Activated naive CD4-positive, alpha-beta T cell treated with Interleukin-2 at 50 U/mL for 16 hours (primary cell): ENCODE data around the gene FZD2.
"Not testable (repeated sequence)": the region's sequence is repeated elsewhere in the genome, so short reads cannot be mapped to it uniquely, and the experiment has no call there.

Source experiments
- DNase-seq: peaks from one replicate; pipeline ENCODE4 v3.0.0-alpha.2; 2020

The FZD2 gene

DNA sequence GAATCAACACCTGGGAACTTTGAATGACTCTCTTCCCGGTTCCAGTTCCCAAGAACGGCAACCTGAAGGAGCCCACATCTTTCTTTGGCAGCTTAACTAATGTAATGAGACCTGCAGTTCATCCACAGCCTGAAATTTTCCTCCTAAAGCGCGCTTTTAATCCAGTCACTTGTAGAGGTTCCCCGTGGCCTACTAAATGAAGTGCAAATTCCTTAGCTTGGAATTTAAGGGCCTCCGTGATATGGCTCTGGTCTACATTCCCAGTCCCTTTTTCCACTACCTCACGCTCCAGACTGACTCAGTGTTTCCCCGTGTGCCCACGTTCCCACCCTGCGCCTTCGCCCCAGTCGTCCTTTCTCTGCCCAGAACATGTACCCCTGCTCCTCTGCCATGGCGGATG, 27.2 kb downstream of the FZD2 start:
- DNase-seq, result no peak

DNA sequence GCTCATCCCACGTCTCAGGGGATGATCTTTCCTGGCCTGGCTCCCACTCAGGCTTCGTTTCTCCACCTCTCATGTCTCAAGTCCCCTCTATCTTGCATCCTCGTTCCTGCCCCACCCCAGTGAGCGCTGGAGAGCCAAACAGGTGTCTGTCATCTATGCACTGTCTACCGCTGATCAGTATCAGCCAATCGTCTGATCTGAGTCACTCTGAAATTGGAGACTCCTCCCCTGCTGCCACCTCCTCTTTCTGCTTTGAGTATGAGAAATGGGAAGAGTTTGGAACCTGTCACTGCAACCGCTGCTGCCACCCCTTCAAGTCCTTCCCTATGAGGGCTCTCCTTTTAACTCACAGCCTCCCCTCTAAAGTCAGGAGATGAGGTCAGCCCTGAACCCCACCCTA, 28.0 kb downstream of the FZD2 start:
- no peak for DNase-seq

DNA sequence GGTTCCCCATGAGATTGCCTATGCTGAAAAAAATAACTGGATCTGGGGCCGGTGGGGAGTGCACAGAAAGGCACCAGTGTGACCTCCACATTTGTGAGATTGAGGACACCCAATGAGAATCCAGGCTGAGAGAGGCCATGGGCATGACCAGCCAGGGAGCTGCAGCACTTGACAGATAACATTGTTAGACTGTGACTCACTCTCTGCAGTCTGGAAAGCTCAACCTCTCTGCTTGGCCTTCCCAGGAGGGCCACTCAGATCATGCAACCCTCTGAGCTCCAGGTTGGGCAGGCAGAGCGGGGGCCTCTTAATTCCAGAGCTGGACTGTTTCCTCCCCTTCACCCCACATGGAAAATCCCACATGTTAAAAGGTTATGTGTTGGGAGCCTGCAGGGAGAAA, 30.1 kb downstream of the FZD2 start:
- no peak for DNase-seq

DNA sequence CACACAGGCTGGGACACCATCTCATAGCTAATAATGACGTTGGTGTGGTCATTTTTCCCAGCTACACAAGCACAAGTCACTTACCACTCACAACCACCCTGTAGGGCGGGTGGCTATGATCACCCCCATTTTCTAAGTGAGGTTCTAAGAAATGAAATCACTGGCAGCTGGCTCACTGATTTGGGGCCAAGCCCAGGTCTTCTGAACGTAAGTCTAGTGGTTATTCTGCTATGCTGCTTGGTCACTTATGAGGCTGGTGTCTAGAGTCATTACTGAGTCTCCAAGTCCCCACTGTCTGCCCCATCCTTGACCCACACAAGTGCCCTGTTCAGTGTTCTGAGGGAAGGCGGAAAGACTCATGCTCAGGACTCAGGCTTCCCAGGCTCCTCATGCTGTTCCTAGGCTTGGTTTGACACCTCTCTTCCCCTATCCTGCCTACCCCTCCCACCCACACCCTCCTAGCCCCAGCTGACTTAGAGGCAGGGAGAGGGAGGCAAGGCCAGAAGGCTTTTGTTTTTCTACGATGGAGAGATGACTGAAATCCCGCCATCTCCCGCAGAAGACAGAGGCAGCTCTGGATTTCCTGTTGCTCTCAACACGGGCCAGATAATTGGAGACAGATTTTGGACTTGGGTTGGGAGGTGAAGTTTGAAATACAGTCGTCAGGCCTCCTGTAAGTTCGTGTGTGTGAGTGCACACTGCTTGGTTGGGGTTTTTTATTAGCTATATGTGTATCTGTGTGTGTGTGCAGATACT, 32.2 kb downstream of the FZD2 start:
- DNase-seq, result no peak

DNA sequence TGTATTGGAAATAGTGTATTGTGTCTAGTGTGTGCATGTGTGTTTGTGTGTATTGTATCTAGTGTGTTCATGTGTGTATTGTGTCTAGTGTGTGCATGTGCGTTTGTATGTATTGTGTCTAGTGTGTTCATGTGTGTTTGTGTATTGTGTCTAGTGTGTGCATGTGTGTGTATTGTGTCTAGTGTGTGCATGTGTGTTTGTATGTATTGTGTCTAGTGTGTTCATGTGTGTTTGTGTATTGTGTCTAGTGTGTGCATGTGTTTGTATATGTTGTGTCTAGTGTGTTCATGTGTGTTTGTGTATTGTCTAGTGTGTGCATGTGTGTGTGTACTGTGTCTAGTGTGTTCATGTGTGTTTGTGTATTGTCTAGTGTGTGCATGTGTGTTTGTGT, 32.8 kb downstream of the FZD2 start:
- DNase-seq, result not testable (repeated sequence)

DNA sequence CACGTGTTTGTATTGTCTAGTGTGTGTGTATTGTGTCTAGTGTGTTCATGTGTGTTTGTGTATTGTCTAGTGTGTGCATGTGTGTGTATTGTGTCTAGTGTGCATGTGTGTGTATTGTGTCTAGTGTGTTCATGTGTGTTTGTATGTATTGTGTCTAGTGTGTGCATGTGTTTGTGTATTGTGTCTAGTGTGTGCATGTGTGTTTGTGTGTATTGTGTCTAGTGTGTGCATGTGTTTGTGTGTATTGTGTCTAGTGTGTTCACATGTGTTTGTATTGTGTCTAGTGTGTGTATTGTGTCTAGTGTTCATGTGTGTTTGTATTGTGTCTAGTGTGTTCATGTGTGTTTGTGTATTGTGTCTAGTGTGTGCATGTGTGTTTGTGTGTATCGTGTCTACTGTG, 33.5 kb downstream of the FZD2 start:
- not testable (repeated sequence) for DNase-seq

DNA sequence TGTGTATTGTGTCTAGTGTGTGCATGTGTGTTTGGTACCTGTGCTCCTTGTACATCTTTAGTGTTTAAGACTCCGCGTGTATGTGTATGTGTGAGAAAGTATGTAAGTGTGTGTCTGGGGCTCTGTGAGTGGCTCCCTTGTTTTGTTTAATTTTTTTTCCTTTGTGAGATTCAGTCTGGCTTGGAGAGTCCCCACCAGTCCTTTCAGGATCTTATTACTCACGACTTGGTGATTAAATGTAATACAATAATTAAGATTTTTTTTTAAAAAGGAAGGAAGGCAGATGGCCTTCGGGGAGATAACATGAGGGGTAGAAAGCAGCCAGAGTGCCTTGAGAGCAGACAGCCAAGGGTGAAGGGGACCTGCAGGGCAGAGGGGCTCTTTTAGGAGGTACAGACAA, 33.9 kb downstream of the FZD2 start:
- no peak for DNase-seq

DNA sequence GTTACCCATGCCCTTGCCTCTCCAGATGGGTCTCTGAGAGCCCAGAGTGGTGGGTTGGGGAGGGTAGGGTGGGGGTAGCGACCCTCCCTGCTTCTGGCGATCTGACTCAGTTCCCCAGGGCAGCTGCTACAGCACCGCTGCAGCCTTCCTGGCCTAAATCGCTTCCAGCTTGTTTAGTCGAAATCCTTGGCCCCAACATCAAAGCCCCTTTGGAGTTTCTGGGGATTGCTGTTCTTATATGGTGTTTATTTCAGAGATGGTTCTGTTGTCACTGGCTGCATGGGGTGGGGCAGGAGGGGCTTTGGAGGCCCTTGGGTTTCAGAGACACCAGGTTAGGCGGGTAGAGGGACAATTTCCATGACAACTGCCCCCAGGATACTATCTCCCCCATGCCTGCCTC, 35.9 kb downstream of the FZD2 start:
- DNase-seq, result no peak

DNA sequence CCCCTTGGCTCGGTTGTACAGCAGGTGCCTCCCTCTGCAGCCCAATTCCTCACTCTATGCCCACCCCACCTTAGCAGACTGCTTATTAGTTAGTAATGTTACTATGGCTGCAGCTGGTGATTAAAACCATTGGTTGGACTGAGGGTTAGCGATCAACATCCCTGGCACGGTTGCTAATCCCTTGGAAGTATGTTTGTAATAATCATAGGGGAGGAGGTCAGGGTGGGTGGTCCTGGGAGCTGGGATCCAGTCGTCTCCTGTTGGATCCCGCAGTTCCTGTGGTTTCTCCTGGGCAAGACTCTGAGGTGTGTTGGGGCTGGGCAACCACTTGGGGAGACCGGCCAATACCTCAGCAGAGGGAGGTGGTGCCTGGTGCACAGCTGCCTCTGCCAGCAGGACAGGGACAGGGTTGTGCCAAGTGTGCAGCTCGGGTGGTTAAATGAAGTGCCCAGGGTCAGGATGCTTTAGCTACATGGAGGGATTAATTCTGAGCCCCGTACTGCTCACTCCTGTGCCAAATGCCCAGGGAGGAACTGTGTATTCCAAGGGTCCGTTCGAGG, 38.0 kb downstream of the FZD2 start:
- DNase-seq, result no peak

DNA sequence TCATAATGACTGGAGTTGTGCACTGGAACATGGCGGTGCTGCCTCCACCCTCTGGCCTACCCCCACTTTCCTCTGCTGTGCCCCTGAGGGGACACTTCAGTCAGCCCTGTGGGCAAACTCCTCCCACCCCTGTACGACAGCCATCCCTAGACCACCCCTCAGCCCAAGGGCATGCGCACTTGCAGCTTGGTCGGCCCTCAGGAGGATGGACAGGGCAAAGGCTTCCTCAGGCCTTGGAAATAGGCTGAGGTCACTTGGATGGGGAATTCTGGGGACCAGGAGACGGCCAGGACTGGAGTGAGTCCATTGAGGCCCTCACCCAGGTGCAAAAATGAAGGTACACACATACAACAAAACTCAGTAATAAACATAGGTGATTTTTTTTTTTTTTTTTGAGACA, 41.0 kb downstream of the FZD2 start:
- no peak for DNase-seq

DNA sequence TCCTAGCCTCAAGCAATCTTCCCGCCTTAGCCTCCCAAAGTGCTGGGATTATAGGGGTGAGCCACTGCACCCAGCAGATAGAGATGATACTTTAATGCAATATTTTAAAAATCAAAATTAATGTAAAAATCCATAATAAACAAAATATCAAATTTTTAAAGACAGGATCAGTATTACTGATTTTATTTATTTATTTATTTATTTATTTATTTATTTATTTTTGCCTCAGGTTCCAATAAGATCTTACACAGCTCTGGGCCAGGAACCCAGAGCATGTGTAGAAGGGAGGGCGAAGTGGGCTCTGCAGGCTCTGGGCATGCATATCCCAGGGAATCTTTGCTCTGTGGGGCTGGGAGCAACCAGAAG, 41.6 kb downstream of the FZD2 start:
- DNase-seq, result no peak

DNA sequence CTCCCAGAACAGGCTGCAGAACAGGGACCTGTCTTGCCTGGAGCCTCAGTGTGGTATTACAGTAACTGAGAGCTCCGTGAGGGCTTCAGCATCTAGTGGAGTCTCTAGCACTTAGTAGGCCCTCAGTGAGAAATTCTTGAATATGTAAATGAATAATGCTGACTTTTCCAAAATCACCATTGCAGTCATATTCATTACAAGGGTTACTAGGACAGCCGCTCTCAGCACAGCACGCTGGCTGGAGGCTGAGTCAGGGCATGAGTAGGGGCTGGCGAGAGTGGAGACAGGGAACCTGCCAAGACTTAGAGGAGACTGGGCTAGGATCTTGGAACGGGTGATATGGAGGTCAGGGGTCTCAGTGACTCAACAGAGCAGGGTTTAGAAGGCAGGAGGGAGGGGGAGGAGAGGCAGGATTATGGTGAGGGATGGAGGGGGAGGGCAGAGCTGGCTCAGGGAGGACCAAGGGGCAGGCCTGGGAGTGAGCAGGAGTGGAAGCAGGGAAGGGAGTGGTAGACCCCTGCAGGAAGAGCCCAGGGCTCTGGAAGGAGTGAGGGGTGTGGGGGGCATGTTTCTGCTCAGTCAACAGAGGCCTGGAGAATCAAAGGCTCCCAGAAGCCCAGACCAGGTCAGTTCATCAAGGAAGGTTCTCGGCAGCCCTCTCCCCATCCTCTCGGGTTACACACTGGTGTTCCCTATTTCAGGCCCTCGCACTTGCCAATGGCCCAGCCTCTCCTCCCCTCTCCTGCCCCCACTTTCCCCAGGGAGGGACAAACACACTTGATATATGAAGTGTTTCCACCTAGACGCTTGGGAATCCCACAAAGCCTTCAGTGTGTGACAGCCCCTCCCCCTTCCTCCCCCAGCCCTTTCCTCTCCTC, 42.3 kb downstream of the FZD2 start:
- no peak for DNase-seq

DNA sequence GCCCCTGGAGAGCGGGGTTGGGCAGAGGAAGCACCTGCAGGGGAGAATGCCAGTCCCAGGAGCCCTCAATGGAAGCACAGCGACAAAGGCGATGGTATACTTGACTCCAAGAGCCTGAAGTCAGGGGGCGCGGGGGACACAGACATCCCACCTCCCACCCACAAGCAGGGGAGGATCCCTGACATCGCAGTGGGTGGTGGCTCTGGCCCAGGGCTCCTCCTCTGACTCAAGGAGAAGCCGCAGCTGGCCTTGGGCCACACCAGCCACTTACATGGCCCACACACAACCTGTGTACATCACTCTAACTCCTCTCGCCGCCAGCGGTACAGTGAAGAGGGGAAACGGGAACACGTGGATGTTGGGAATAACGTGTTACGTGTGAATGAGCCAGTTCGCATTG, 44.3 kb downstream of the FZD2 start:
- no peak for DNase-seq

DNA sequence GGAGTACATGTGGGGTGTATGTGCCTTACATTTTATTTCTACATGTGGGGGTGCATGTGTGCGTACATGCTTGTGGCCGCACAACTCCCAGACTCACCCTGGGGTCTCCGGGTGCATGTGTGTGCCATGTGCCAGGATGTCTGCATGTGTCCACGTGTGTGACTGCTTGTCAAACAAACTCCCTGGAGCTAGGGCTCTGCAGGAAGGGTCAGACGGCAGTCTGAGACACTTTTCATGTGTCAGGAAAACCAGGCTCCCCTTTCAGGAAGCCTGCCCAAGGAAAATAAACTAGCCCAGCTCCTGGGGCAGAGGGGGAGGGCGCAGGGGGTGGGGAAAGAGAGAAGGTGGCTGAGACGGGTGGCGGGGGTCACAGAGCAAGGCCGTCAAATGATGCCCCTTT, 44.7 kb downstream of the FZD2 start:
- no peak for DNase-seq

DNA sequence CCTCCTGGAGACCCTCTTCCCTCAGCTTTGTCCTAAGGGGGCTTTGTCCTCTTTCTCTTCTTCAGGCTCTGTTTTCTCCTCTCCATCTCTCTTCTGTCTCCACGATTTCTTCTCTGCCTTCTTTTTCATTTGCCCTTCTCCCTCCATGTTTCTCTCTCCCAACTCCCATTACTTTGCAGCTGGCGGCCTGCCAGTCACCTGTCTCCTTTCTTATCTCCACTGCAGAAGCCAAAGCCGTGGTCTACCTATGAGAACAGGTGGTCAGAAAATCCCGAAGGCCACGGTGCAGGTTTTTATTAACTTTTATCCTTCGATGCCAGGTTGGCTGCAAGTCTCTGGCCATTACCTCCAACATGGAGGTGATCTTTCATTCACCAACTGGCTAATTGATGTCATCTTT, 45.1 kb downstream of the FZD2 start:
- no peak for DNase-seq

DNA sequence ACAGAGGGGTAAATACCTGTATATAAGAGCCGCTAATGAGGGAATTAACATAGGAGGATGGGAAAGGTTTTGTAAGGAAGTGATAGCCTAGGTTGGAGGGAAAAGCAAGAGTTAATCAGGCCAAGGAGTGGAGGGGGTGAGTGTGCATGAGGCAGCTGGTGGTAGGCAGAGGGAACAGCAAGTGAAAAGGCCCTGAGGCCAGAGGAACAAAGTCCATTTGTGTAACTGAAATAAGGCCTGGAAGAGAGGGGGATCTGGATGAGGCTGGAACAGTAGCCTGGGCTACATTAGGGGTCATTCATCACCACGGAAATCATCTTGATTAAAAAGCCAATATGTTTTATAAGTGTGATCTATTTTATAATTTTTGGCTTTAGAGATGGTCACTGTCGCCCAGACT, 45.7 kb downstream of the FZD2 start:
- no peak for DNase-seq

DNA sequence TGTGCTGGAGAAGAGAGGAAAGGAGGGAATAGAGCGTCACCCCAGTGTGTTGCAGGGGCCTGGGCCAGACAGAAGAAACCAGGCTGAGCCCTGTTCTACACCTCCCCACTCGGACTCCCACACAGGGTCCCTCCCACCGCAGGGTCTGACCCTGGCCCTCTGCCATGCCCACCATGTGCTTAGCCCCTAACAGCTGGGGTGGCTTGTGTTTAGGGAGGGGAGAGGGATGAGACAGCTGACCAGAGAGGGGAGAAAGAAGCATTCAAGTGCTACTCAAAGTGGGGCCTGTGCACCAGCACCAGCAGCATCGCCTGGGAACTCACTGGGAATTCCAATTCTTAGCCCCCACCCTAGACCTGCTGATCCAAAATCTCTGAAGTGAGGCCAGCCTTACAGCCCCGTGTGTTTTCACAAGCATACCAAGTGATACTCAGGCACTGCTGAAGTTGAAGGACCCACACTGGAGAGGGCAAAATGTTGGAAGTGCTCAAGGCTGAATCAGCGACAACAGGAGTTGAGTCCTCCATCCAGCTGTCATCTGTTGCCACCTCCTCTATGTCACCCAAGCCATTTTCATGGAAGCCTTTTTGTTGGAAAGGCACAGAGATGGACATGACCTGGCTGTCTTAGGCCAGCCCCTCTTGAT, 47.0 kb downstream of the FZD2 start:
- DNase-seq, result no peak

DNA sequence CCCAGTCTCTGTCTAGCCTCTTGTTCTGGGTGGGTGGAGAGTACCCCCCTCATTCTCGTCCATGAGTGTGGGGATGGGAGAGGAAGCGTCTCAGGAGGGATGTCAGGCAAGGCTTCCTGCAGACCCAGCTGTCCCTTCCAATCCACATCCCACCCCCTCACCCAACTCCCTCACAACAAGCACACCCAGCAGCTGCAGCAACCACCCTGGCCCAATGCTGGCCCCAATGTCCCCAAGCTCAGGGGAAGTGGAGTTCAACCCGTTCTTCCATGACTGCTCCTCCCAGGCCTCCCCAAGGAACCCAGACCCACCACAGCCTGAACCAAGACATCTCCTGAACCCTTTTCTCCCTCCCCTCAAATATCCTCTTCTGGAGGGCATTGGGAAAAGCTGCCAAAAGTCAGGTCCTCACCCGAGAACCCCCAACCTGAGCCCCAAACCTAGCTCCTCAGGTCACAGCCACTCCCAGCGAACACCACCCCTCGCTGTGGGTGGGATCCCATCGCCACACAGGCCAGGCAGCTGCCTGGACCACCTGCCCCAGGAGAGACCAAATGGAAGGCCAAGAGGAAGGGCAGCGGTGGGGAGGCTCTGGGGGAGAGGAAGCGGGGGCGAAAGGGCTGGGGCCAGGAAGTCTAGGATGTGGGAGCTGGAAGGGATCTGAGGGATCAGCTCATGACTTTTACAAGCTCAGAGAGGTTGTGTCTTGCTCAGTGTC, 47.6 kb downstream of the FZD2 start:
- no peak for DNase-seq

DNA sequence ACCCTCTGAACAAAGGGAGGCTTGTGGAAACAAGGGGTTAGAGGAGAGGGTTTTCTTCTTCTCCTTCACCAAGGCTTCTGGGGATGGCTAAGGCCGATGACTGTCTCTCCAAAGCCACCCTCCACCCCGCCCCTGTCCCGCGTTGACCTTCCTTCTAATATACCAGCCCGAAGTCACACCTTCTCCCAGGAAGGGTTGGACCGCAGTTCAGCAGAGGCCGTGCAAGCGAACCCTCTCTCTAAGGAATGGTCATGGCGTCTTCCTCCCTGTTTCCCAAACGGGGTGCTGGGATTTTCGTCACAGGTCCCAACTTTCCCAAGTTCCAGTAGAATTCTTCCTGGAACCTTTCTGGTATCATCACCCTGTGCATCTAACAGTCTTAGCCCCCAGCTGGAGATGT, 49.4 kb downstream of the FZD2 start:
- DNase-seq, result no peak

DNA sequence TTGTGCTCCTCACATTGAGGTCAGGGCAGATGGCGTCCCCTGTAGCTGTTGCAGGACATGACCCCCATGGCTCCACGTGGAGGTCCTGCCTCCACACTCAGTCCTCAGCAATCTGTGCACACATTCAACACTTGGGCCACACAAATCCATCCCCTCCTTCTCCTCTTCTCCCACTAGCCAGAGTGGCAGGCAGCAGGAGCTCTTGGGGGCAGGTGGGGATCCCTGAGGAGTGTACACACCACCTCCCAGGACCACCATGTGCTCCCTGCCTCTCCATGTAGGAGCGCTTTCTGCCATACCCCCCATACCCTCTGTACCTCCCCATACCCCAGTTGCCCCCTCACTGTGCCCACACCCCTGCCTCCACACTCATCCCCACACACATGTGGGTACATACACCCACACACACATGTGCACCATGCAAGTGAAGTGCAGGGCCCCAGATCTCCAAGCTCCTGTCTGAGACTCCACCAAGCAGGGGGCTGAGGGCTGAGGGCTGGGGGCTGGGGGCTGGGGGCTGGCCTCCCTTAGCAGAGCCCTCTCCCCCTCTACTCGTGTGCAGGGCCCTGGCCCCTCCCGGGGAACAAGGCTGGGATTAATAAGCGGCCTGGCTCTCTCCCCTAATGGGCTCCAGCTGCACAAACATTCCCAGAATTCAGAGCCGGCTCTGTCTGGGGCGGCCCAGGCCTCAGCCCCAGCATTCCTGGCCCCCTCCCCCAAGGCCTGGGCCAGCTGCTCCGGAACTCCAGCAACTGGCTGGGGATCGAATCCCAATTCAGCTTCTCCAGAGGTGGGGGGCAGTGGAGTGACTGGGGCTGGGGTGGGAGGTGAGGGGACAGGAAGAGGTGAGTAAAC, 50.8 kb downstream of the FZD2 start:
- no peak for DNase-seq

DNA sequence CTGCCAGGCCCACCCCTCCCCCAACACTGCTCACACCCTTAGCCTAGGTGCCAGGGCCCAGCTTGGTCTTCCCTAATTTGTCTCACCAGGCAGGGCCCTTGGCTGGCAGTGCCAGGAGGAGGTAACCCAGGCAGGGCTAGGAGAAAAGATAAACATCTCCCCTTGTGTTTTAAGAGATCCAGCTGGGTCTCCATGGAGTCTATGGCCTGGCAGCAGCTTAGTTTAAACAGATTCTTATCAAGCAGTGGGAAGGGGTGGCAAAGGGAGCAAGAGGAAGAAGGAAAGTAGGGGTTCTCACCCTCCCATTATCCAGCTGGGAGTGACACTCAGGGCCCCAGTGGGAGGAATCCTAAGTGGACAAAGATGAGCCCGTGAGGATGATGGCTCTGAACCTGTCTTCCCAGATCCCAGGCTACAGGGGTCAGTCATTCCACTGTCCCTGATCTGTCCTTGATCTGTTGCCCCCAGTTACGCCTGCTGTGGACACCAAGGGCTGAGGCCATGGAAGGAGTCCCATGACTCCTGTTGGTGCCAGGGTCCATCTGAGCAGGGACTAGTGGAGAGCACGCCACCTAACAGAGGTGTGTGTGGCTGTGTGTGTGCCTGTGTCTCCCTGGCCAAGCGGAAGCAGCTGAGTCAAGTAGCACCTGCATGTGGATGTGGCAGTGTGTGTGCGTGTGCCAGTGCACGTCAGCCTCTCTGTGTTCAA, 51.6 kb downstream of the FZD2 start:
- DNase-seq, result no peak
